Aorta (tissue), 5 donors: ENCODE measurements around the gene NOTCH1. TPM values are rescaled to one million over a fixed set of nuclear protein-coding genes. Genes with fewer than 3 reads are reported as not detected.
A peak's percentile ranks its signal among the peaks of the same experiment; 100 is the strongest.
"Not testable (repeated sequence)": the region's sequence is repeated elsewhere in the genome, so short reads cannot be mapped to it uniquely, and the experiment has no call there.

ENCODE experiments used
- ATAC-seq: fragments of 200-7000 bp; cut with Tn5 transposase; one replicate; pipeline ENCODE4 v1.9.1; 2022; ENCODE audit warnings: moderate library complexity; ENCODE audit not compliant: low FRiP score
- DNase-seq, 2 donors: peaks; one replicate each; pipeline ENCODE4 v3.0.0-alpha.2; 2020
- H3K27ac ChIP-seq, 2 donors: one replicate each; pipeline ENCODE4 v1.5.1; 2013; ENCODE audit warnings: low read length in 2 of 2, mild to moderate bottlenecking in 2 of 2, moderate library complexity in 2 of 2, control low read depth in 1 of 2, inconsistent platforms in 1 of 2, low read depth in 1 of 2
- H3K27me3 ChIP-seq, 2 donors: one replicate each; pipeline ENCODE4 v1.6.1; 2013; ENCODE audit warnings: control low read depth in 1 of 2, low read length in 1 of 2, mild to moderate bottlenecking in 1 of 2, moderate library complexity in 1 of 2; ENCODE audit not compliant: insufficient read depth in 2 of 2, control insufficient read depth in 1 of 2
- H3K36me3 ChIP-seq, 2 donors: one replicate each; pipeline ENCODE4 v1.6.1; 2013; ENCODE audit warnings: control low read depth in 1 of 2, low read length in 1 of 2, mild to moderate bottlenecking in 1 of 2; ENCODE audit not compliant: insufficient read depth in 2 of 2, control insufficient read depth in 1 of 2
- H3K4me1 ChIP-seq, 2 donors: one replicate each; pipeline ENCODE4 v1.6.1; 2013; ENCODE audit warnings: low read length in 2 of 2, control low read depth in 1 of 2, mild to moderate bottlenecking in 1 of 2, moderate library complexity in 1 of 2; ENCODE audit not compliant: insufficient read depth in 2 of 2, control insufficient read depth in 1 of 2
- H3K4me3 ChIP-seq, 2 donors: one replicate each; pipeline ENCODE4 v1.5.1; 2013; ENCODE audit warnings: low read length in 2 of 2, control low read depth in 1 of 2, mild to moderate bottlenecking in 1 of 2
- H3K9me3 ChIP-seq: one replicate; pipeline ENCODE4 v1.6.1; 2013; ENCODE audit warnings: mild to moderate bottlenecking, low read length; ENCODE audit not compliant: control insufficient read depth
- WGBS, 2 donors: extraction: QIAGEN DNeasy Blood & Tissue Kit; methylation state at CpG; one replicate each; pipeline ENCODE4 v1.1.7; 2013; 5-methylcytosine and 5-hydroxymethylcytosine counted together
- intact Hi-C, 2 donors: fragments of 100-400 bp; cut with DNase I; formaldehyde crosslinking; loops; one replicate each; pipeline versions ENCODE4 v1.14.2 to v1.15.0; 2022
- polyA plus RNA-seq, 2 donors: library from polyadenylated mRNA; stranded (reverse); fragments of 200-250 nt; gene quantifications; one replicate each; pipeline ENCODE4 v1.2.3, GENCODE V29; 2013
- total RNA-seq, 2 donors: library from RNA; stranded (reverse); fragmentation: NEBNext Ultra II Directional; extraction: Animal tissue kit (Norgen Biotek cat#: 25700); gene quantifications; one replicate each; pipeline ENCODE4 v1.2.1, GENCODE V29; 2021
- donor health status: healthy with polysubstance abuse.
- donor health status: Bipolar disorder and iron deficiency.
- donor health status: DM: no; HTN: no; CAD: no.
- donor health status: DM: no; HTN: no; CAD: no.
- donor health status: DM: yes; HTN: yes; CAD: no.

The NOTCH1 gene
- total and polyA plus RNA-seq, 4 donors, result 3.1 to 81.6 (median 27.9) TPM

DNA sequence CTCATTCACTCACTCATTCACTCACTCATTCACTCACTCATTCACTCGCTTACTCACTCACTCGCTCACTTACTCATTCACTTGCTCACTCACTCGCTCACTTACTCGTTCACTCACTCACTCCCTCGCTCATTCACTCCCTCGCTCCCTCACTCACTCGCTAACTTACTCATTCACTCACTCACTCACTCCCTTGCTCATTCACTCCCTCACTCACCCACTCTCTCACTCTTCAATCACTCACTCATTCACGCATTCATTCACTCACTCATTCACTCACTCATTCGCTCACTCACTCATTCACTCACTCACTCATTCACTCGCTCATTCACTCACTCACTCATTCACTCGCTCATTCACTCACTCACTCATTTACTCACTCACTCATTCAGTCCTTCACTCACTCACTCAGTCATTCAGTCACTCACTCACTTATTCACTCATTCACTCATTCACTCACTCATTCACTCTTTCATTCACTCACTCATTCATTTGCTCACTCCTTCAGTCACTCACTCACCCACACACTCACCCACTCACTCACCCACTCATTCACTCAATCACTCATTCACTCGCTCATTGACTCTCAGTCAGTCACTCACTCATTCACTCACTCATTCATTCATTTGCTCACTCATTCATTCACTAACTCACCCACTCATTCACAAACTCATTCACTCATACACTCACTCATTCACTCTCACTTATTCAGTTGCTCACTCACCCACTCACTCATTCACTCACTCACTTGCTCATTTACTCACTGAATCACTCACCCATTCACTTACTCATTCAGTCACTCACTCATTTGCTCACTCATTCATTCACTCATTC, 36.0 kb upstream of the NOTCH1 start:
- H3K9me3 ChIP-seq, result no peaks in the 10 kb centered on the region
- no peaks in the 10 kb centered on the region for H3K4me1 ChIP-seq
- 97 to 98% methylated on average over 12 of the region's 12 CpGs for WGBS, 2 donors
- H3K27me3 ChIP-seq, result no peaks in the 10 kb centered on the region
- H3K36me3 ChIP-seq, result no peaks in the 10 kb centered on the region
- H3K27ac ChIP-seq, result no peak overlapping the region
- intact Hi-C loops, result no loop called here
- DNase-seq (no peak), ATAC-seq (no peak)
- H3K4me3 ChIP-seq, result no peak overlapping the region

DNA sequence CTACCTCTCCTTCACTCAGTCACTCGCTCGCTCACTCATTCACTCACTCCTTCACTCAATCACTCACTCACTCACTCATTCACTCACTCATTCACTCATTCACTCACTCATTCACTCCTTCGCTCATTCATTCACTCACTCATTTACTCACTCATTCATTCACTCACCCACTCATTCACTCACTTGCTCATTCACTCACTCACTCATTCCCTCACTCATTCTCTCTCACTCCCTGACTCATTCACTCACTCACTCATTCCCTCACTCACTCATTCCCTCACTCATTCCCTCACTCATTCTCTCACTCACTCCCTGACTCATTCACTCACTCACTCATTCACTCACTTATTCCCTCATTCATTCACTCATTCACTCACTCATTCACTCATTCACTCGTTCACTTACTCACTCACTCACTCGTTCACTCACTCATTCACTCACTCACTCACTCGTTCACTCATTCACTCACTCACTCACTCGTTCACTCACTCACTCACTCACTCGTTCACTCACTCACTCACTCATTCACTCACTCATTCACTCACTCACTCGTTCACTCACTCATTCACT, 33.9 kb upstream of the NOTCH1 start:
- H3K27ac ChIP-seq, H3K36me3 ChIP-seq, H3K4me1 ChIP-seq, H3K9me3 ChIP-seq, H3K27me3 ChIP-seq, ATAC-seq, H3K4me3 ChIP-seq, DNase-seq, intact Hi-C loops: not testable (repeated sequence)
- 88 to 96% methylated on average over 7 to 8 of the region's 9 CpGs for WGBS, 2 donors

DNA sequence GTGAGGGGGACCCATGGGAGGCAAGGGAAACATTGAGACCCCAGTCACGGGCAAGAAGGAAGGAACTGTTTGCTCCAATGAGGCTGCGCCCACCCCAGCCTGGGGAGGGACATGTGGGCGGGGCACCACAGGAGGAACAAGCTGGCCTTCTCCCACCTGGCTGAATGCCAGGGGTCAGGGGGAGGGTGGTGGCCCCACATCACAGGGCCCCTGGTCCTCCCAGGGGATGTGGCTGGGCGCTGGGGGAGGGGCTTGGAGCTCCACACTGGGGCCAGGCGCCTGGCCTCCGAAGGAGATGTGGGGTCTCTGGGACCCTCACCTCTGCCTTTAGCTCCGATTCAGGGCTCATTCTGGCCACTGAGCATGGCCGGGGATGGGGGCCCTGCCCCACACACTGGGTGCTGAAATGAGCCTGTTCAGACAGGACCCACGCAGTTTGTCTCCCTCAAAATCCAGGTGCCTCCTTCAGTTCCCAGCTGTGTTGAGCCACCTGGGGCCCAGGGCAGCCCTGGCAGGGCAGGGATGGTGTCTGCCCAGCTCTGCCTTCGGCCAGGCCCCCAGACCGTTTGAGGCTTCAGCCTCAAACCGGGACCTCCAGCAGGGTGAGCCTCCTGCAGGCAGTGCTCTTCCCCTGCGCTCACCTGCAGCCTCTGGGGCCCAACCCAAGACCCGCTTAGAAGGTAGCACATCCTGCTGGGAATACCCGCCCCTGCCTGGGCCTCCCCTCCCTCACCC, 33.2 kb upstream of the NOTCH1 start:
- ATAC-seq (peak; percentile 17), DNase-seq (no peak)
- H3K36me3 ChIP-seq, result no peaks in the 10 kb centered on the region
- no peak overlapping the region for H3K4me3 ChIP-seq
- no peaks in the 10 kb centered on the region for H3K27me3 ChIP-seq
- H3K27ac ChIP-seq, result no peak overlapping the region
- WGBS, 2 donors, result 78% methylated on average over 15 of the region's 15 CpGs
- peaks cover 0 to 4% of the 10 kb centered on the region in 2 donors for H3K4me1 ChIP-seq
- no peaks in the 10 kb centered on the region for H3K9me3 ChIP-seq
- intact Hi-C loops, result no loop called here

DNA sequence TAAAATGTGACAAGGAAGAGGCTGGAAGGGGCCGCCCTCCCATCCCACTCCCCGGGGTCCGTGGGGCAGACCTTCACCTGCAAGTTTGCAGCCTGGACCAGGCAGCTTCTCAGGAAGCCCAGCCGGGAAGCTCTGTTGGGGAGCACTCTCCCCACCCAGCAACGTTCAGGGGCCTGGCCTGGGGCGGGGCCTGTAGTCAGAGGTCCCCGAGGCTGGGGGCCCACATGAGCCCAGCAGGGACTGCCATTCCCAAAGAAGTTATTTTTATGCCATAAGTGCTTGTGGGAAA, 32.7 kb upstream of the NOTCH1 start:
- no peak overlapping the region for H3K27ac ChIP-seq
- intact Hi-C loops, result no loop called here
- H3K4me3 ChIP-seq, result no peak overlapping the region
- DNase-seq, result no peak
- H3K9me3 ChIP-seq, result no peaks in the 10 kb centered on the region
- ATAC-seq, result no peak
- 56 to 74% methylated on average over 7 of the region's 7 CpGs for WGBS, 2 donors
- H3K27me3 ChIP-seq, result no peaks in the 10 kb centered on the region
- no peaks in the 10 kb centered on the region for H3K36me3 ChIP-seq
- H3K4me1 ChIP-seq, result peaks cover 0 to 4% of the 10 kb centered on the region in 2 donors

DNA sequence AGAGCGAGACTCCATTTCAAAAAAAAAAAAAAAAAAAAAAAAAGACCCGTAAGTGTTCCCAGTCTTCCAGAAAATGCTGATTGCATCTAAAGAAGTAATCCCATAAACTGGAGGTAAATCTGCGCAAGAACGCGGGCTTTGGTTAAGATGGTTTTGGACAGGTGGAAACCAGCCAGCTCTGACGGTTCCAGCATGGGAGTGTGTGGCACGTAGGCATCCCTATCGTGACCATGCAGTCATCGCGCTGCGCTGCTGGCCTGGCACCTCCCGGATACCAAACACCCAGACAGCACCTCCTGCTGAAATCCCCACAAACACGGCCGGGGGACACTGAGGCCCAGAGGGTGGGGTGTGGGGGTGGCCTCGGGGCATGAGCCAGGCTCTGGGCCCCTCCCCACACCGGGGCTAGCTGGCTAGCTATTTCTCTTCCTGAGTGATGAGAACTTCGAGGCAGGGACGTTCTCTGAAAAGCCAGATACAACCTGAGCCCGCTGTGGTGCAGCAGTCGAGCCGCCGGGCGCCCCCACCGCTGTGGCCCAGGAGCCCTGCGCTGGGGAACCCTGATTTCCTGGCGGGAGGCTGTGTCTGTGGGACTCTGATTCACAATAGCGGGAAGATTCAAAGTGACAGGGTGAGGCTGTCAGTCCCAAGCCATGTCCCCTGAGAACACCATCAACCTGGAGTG, 32.2 kb upstream of the NOTCH1 start:
- H3K27me3 ChIP-seq, result no peaks in the 10 kb centered on the region
- intact Hi-C loops, result no loop called here
- no peak overlapping the region for H3K4me3 ChIP-seq
- H3K9me3 ChIP-seq, result no peaks in the 10 kb centered on the region
- no peaks in the 10 kb centered on the region for H3K36me3 ChIP-seq
- H3K27ac ChIP-seq, result no peak overlapping the region
- 78 to 80% methylated on average over 26 to 27 of the region's 27 CpGs for WGBS, 2 donors
- DNase-seq (no peak), ATAC-seq (no peak)
- H3K4me1 ChIP-seq, result peaks cover 0 to 4% of the 10 kb centered on the region in 2 donors

DNA sequence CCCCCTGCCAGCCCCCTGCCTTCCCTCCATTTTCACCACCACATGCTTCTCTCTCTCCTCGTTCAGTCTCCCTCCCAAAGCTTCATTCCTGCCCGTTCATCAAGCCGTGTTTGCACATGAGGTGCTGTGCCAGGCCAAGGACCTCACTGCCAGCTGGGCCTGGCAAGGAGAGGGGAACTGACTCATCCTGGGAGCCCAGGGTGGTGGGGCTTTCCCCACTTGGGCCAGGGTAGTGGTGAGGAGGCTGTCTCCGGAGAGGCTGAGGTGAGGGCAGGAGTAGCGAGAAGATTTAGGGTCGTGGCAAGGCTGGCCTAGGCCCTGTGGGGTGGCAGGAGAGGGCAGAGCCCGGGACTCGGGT, 30.4 kb upstream of the NOTCH1 start:
- WGBS, 2 donors, result 6 to 7% methylated on average over 7 to 8 of the region's 8 CpGs
- Histone ChIP-seq H3K36me3 (no peaks in the 10 kb centered on the region), H3K4me1 (peaks cover 0 to 4% of the 10 kb centered on the region in 2 donors), H3K27me3 (no peaks in the 10 kb centered on the region), H3K4me3 (no peak overlapping the region), H3K9me3 (no peaks in the 10 kb centered on the region), H3K27ac (no peak overlapping the region)
- DNase-seq (peak; percentile 83 to 91), ATAC-seq (peak; percentile 67)
- intact Hi-C loops, result no loop called here

DNA sequence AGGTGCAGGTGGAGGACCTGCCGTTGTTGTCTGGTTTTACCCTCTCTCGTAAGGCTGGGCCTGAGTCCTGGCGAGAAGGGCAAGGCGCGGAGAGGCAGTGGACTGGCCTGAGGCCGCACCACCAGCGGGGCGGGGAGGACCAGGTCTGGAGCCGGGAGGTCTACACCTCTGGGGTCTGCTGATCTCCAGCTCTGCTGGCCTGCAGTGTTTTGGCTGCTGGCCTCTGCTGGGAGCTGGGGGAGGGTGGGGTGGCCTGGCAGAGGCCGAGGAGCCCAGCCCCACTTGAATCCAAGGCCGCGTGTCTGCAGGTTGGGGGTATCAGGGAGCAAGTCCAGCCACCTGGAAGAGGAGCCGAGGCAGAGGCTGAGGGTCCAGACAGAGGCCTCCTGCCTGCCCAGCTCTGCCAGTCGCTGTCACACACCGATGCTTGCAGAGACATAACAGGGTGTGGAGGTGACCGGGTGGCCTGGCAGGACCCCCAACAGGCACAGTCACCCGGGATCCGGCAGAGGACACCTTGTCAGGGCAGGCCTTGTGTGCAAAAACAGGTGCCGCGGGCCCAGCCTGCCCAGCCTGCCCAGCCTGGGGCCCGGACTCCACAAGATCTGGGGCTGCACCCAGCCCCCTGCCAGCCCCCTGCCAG, 29.9 kb upstream of the NOTCH1 start:
- Histone ChIP-seq H3K36me3 (no peaks in the 10 kb centered on the region), H3K27me3 (no peaks in the 10 kb centered on the region), H3K27ac (no peak overlapping the region), H3K4me1 (peaks cover 0 to 4% of the 10 kb centered on the region in 2 donors), H3K4me3 (no peak overlapping the region), H3K9me3 (no peaks in the 10 kb centered on the region)
- no peak for ATAC-seq
- DNase-seq, result no peak
- WGBS, 2 donors, result 48 to 50% methylated on average over 18 to 21 of the region's 21 CpGs
- intact Hi-C loops, result no loop called here

DNA sequence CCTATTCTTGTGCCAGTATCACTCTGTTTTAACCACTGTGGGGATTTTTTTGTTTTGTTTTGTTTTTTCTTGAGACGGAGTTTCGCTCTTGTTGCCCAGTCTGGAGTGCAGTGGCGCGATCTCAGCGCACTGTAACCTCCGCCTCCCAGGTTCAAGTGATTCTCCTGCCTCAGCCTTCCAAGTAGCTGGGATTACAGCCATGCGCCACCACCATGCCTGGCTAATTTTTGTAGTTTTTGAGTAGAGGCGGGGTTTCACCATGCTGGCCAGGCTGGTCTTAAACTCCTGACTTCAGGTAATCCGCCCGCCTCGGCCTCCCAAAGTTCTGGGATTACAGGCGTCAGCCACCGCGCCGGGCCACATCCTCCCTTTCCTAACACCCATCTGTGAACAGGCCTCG, 28.8 kb upstream of the NOTCH1 start:
- H3K9me3 ChIP-seq, H3K27me3 ChIP-seq, H3K4me3 ChIP-seq, ATAC-seq, intact Hi-C loops, H3K27ac ChIP-seq, DNase-seq, H3K4me1 ChIP-seq, H3K36me3 ChIP-seq: not testable (repeated sequence)
- 94% methylated on average over 16 of the region's 16 CpGs for WGBS, 2 donors
